Posterior cingulate gyrus (tissue), 11 donors: ENCODE data around the gene ESRRB.

ENCODE experiments used
- DNase-seq, 10 donors: peaks; one replicate each; pipeline versions ENCODE4 v3.0.0 to v3.0.0-alpha.2; 2020 to 2021; ENCODE audit warnings: mixed read lengths in 3 of 10
- intact Hi-C: fragments of 100-400 bp; cut with DNase I; formaldehyde crosslinking; loops from one replicate; pipeline ENCODE4 v1.15.1; 2023

ESRRB gene

GRCh38 chr14:76432827-76433752 lies 57.2 kb downstream of the ESRRB start:
- DNase-seq, result peak in 1 of 10 donors; percentile 46
- intact Hi-C loops, result no loop called here

- intact Hi-C loops, result no loop called here
- peak in 1 of 10 donors; percentile 10 for DNase-seq
Measured at GRCh38 chr14:76434220-76434619, 58.3 kb downstream of the ESRRB start.

GRCh38 chr14:76439237-76439775 lies 63.4 kb downstream of the ESRRB start:
- no peak for DNase-seq
- intact Hi-C loops, result no loop called here

- DNase-seq, result no peak
- intact Hi-C loops, result no loop called here
Measured at GRCh38 chr14:76446486-76446885, 70.5 kb downstream of the ESRRB start.

- peak in 1 of 10 donors; percentile 11 for DNase-seq
- intact Hi-C loops, result no loop called here
Measured at GRCh38 chr14:76446921-76447320, 71.0 kb downstream of the ESRRB start.

GRCh38 chr14:76450476-76450875 lies 74.5 kb downstream of the ESRRB start:
- peak in 1 of 10 donors; percentile 58 for DNase-seq
- intact Hi-C loops, result no loop called here

GRCh38 chr14:76456200-76456599 lies 80.3 kb downstream of the ESRRB start:
- intact Hi-C loops, result no loop called here

GRCh38 chr14:76456891-76457586 lies 81.1 kb downstream of the ESRRB start:
- peak in 1 of 10 donors; percentile 51 for DNase-seq
- intact Hi-C loops, result no loop called here

More at GRCh38 chr14:76456200-76456599, 80.3 kb downstream of the ESRRB start:
- peak in 1 of 10 donors; percentile 31 for DNase-seq

GRCh38 chr14:76457841-76458240 lies 81.9 kb downstream of the ESRRB start:
- intact Hi-C loops, result no loop called here
- DNase-seq, result peak in 1 of 10 donors; percentile 8

- intact Hi-C loops, result no loop called here
- DNase-seq, result peak in 2 of 10 donors; percentile 41 to 80
Measured at GRCh38 chr14:76461886-76462285, 85.9 kb downstream of the ESRRB start.

GRCh38 chr14:76462330-76462729 lies 86.4 kb downstream of the ESRRB start:
- intact Hi-C loops, result no loop called here
- peak in 2 of 10 donors; percentile 53 to 67 for DNase-seq

- DNase-seq, result peak in 1 of 10 donors; percentile 7
- intact Hi-C loops, result no loop called here
Measured at GRCh38 chr14:76463105-76463504, 87.2 kb downstream of the ESRRB start.

GRCh38 chr14:76464856-76465255 lies 88.9 kb downstream of the ESRRB start:
- DNase-seq, result peak in 1 of 10 donors; percentile 54
- intact Hi-C loops, result no loop called here

GRCh38 chr14:76465664-76466063 lies 89.7 kb downstream of the ESRRB start:
- DNase-seq, result peak in 2 of 10 donors; percentile 66 to 68
- intact Hi-C loops, result no loop called here

- intact Hi-C loops, result no loop called here
- DNase-seq, result peak in 2 of 10 donors; percentile 39 to 60
Measured at GRCh38 chr14:76467711-76468155, 91.8 kb downstream of the ESRRB start.

- intact Hi-C loops, result no loop called here
- DNase-seq, result peak in 1 of 10 donors; percentile 20
Measured at GRCh38 chr14:76472199-76472723, 96.3 kb downstream of the ESRRB start.

- DNase-seq, result peak in 2 of 10 donors; percentile 30 to 75
- intact Hi-C loops, result no loop called here
Measured at GRCh38 chr14:76473481-76474263, 97.7 kb downstream of the ESRRB start.

GRCh38 chr14:76480426-76480825 lies 104.5 kb downstream of the ESRRB start:
- intact Hi-C loops, result no loop called here
- peak in 1 of 10 donors; percentile 55 for DNase-seq

GRCh38 chr14:76484355-76484754 lies 108.4 kb downstream of the ESRRB start:
- intact Hi-C loops, result no loop called here
- DNase-seq, result no peak

- intact Hi-C loops, result no loop called here
- DNase-seq, result peak in 1 of 10 donors; percentile 60
Measured at GRCh38 chr14:76486251-76486743, 110.4 kb downstream of the ESRRB start.
